NCI-H82 (cell line): ENCODE data around the gene ADAMTS18.
A peak's percentile ranks its signal among the peaks of the same experiment; 100 is the strongest.

ENCODE experiments used
- DNase-seq: peaks from one replicate; lab custom pipeline; 2025; lab: John Stamatoyannopoulos, UW

ADAMTS18 gene

GRCh38 chr16:77328768-77329167, 106.1 kb downstream of the ADAMTS18 start:
- no peak for DNase-seq

DNA sequence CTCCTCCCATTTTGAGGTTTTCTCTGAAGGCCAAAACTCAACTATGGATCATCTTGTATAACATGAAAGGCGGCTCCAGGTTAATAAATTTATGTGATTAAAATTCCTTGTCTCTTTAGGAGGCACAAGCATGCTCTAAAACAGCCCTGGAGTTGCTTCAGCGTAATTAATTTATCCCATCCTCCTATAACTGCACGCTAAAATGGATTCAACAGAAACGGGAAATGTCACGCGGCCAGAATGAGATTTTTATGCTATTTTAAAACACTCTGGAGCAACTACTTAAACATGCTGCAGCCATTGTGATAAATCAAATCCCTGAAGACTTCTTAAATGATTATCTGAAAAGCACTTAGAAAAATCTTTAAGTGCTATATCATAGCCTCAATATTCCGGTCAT, 106.6 kb downstream of the ADAMTS18 start:
- no peak for DNase-seq

GRCh38 chr16:77327717-77328116, 107.1 kb downstream of the ADAMTS18 start:
- DNase-seq: no peak

DNA sequence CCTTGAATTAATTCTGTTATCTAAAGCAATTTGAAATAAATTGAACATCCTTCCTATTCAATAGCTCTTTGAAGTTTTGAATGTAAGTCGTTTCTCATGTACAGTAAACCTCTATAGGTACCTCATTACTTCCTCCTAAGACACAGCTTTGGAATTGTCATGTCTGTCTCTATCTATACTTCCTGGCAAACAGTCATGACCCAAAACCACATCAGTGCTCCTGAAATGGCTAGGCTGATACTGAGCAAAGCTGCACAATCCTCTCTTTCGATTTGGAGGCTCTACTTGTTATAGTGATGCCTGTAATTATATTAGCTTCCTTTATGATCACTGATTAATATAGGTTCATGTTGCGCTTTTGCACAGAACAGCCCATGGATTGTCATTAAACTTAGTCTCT, 110.1 kb downstream of the ADAMTS18 start:
- DNase-seq: no peak

GRCh38 chr16:77323695-77324094, 111.1 kb downstream of the ADAMTS18 start:
- DNase-seq: no peak

DNA sequence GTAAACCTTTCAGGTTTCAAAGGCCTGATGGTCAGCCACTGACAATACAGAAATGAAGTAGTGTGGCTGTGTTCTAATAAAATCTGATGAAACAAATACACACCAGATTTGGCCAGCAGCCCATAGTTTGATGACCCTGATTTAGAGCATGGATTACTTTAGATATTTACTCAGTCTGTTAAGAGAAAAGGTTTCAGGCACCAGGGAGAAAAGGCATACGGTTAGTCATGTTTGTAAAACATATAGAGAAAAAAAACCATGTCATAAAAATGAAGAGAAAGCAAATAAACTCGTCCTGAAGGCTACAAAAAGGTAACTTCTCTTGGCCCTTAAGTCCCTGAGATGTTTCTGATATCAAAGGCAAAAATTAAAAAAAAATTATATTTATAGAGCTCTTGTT, 112.1 kb downstream of the ADAMTS18 start:
- DNase-seq: no peak

DNA sequence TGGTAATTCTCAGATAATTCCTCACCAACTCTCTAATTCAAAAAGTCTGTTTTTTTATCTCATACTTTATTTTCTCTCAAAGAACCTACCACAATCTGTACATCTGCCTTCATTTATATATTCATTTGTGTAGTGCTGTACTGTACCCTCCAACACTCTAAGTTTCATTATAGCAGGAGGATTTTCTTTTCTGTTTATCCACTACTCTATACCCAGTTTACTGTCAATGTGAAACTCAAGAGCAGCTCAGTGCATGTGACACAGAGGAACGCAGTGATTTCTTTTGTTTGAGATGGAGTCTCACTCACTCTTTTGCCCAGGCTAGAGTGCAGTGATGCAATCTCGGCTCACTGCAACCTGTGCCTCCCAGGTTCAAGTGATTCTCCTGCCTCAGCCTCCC, 117.8 kb downstream of the ADAMTS18 start:
- no peak for DNase-seq

DNA sequence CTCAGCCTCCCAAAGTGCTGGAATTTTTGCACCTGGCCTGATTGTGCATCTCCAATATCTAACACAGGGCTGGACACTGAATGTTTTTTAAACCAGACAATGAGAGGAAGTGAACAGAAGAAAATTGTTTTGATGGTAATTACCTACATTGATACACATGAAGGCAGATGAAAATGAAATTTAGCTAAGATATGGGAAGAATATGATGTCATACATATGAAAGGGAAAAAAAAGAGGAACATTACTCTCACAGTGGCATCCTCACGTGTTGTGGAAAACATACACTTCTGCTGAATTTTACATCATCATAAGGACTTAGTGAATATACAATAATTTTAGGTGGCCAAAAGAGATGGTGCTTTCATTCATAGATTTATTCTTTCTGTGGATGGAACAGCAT, 124.0 kb downstream of the ADAMTS18 start:
- DNase-seq: no peak

DNA sequence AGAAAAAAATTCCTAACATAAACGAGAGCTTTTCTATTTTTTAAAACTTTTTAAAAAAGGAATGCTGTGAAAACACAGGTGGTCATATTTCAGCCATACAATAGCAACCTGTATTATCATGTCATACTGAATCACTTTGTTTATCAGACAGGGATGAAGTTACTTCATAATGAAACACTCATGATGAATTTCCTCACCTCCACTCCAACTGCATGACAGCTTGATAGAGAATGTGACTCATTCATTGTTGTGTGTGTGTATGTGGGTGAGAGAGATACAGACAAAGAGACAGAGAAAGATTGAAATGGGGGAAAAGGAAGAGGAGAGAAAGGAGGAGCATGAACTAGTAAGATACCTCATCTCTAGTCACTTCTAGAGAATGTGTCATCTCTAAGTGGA, 126.7 kb downstream of the ADAMTS18 start:
- no peak for DNase-seq

DNA sequence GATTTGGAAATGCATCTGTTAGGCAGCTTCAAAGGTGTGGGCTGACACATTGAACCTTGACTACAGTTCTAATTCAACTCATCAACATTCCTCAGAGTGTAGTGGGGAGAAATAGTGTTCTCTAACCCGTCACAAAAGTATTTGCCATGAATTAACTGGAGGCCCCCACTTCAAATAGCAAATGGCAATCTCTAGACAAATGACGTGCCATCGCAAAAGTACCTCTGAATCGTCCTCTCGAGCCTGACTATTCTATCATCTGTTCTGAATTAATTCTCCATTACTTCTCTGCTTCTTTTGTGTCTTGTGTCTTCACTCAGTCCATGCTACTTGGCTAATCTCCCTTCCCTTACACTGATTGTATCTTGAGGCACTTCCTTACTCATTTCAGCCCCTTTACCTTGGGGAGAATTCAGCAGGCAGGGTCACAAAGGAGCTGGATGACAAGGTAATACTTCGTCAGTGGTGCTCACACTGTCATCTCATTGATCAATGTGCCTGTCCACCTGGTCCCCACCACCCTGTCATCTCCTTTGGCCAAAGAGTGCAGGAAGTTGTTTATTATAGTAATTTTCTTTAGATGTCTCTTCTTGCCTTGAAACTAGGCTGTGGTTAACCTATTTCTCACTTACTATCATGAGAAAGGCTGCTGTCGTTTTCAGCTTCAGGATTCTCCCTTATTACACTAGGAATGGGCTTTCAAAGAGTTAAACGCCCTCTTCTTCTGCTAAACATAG, 127.2 kb downstream of the ADAMTS18 start:
- DNase-seq: no peak

DNA sequence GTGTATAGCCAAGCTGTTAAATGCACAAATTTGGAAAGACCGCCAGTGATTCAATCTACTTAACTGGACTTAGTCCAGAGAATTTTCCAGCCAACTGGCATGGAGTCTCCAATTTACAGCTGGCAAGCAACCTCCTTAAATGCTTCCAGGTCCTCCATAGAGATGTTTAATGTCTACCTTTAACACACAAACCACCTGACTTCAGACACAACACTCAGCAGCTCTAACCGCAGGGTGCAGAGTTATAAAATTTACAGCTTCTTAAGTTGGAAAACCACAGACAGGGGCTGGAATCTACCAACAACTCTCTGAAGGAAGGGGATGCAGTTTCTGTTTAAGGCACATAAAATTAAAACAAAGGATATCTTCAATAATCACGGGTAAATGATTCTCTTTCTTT, 128.8 kb downstream of the ADAMTS18 start:
- DNase-seq: no peak

- no peak for DNase-seq
These were observed 130.0 kb downstream of the ADAMTS18 start for GRCh38 chr16:77304877-77305276.

DNA sequence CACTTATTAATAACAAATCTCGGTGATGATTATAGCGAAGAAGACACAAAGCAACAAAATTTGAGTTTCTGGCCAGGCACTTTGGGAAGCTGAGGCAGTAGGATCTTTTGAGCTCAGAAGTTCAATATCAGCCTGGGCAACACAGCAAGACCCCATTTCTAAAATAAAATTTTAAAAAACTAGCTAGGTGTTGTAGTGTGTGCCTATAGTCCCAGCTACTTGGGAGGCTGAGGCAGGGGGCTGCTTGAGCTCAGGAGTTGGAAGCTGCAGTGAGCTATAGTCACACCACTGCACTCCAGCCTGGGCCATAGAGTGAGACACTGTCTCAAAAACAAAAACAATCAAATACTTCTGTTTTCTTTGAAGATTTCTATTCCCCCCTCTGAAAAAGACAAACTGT, 130.7 kb downstream of the ADAMTS18 start:
- no peak for DNase-seq

- DNase-seq: no peak
These were observed 132.2 kb downstream of the ADAMTS18 start for GRCh38 chr16:77302674-77303073.

DNA sequence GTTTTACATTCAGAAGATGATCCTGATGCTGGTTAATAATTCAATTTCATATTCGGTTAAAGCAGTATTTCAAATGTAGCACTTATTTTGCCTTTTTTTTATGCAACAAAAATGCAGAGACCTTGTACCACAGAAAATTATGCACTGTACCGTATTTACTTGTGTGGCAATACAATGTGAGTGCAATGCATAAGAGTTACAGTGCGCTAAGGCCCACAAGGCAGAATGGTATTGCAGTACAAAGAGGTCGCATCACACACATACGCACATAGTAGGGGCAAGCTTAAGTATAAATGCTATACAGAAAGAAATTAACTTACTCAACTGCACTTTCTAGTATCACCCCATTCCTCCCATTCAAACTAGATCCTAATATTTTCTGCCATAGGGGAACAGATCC, 132.6 kb downstream of the ADAMTS18 start:
- no peak for DNase-seq

DNA sequence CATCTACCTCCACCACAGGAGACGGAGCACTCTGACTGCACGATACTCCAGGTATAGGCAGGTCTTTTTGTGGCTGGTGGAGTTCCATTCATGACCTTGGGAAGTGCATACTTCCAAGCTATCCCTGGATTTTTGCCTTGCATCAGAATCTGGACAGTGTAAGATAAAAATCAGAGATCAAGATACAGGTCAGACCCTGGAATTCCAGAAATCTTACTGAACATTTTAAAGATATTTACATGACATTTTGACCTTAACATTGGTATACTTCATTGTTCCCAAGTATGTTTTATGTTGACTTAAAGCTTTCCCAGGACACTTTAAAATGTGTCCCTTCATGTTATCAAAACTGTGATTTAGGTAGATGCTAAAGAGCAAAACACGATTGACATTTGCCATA, 134.6 kb downstream of the ADAMTS18 start:
- DNase-seq: no peak

DNA sequence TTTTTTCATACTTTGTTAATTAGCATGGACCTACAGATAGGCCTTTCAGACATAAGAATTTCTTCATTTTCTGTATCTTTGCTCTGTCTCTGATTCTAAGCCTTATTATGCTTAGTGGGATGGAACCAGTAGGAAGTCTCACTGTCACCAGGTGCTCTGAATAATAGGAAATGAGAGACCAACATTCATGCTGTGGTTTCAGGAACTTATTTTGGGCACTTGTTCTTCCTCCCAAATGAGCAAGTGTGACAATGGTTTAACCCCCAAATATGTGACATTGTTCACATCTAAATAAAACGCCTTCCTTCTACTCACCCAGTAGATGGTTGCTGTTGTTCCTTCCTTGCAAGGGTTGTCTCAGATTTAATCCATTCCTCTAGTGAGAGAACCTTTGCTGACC, 135.4 kb downstream of the ADAMTS18 start:
- no peak for DNase-seq

DNA sequence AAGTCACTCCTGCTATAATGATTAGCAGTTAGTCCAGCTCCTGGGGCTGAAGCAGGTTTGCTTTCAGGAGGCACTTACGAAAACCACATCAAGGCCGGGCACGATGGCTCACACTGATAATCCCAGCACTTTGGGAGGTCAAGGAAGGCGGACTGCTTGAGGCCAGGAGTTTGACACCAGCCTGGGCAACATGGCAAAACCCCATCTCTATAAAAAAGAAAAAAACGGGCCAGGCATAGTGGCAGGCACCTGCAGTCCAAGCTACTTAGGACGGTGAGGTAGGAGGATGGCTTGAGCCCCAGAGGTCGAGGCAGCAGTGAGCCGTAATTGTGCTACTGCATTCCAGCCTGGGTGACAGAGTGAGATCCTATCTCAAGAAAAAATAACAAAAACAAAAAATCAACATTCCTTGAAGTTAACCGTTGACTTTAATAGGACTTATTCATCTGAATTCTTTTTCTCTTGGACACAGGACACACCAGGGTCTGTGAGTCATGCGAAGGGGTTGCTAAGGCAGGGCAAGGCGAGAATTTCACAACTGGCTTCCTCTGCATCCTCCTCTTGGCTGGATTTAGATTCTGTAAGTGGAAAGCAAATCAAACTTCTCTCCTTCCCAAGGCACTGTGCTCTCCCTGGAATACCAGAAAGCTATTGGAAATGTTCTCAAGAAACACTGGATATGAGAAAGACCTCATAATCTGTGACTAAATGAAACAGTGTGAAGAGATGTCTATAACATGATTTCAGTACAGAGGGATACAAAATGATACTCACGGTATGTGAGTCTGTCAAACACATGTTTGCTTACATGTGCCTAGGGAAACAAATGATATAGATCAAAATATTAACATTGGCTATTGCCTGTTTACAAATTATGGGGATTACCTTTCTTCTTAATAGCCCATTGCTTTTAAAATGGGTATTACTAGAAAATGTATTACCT, 136.1 kb downstream of the ADAMTS18 start:
- DNase-seq: no peak

DNA sequence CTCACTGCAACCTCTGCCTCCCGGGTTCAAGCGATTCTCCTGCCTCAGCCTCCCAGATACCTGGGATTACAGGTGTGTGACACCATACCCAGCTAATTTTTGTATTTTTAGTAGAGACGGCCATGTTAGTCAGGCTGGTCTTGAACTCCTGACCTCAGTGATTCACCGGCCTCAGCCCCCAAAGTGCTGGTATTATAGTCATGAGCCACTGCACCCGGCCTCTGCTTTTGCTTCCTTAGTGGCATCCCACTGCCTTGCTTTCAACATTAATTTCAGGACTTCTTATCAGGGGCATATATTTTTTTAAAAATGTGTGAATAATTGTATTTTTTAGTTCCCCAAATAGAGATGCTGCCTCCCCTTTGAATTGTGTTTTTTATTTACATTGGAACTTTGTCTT, 136.8 kb downstream of the ADAMTS18 start:
- no peak for DNase-seq

DNA sequence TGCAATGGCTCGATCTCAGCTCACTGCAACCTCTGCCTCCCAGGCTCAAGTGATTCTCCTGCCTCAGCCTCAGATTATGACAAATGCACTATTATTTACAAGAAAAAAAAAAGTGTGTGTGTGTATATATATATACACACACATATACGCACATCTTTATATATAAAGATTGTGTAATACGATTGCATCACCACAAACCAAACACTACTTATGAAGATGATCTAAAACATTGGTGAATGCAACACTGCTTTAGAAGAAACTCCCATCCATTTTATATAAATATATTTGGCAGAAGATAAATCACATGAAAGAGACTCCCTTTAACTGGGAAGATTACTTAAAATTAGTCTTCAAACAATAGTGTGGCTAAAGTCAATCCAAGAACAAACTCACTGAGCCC, 138.9 kb downstream of the ADAMTS18 start:
- no peak for DNase-seq

DNA sequence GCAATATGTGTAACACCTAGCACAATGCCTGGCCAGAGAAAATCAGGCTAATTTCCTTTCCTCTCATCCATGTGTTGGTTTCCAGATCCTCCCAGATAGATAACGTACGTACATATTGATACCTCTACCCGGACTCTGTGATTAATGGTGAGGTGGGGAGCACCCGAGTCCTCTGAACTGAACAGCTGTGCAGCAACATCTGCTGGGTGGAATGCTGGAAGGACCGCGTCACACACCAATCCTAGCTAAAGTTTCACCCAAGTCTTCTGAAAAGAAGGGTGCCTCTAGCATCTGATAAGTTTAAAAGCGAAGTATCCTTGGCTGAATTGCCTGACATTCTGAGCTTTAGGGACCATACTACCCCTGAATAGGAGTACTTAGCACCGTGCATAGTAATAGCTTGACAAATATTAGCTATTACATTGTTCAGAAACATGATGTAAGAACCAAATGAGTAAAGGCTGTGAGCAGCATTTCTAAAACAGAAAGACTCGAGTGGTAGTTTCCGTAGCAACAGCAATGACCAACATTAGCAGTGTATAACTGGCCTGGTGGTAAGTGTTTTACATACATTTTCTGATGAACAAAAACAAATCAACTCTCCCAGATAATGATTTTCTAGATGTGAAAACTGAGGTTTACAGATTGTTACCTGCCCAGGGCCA, 144.3 kb downstream of the ADAMTS18 start:
- DNase-seq: peak; percentile 4

- DNase-seq: peak; percentile 93
These were observed 145.5 kb downstream of the ADAMTS18 start for GRCh38 chr16:77289331-77289809.

- no peak for DNase-seq
These were observed 146.6 kb downstream of the ADAMTS18 start for GRCh38 chr16:77288222-77288621.
